GM23338 (cell line): Measurements from ENCODE around the gene BIRC7. TPM values are rescaled to one million over a fixed set of nuclear protein-coding genes. Genes with fewer than 3 reads are reported as not detected.

Source experiments
- ATAC-seq: fragments of 200-7000 bp; cut with Tn5 transposase; 3 replicates; pipeline ENCODE4 v1.9.1; 2020
- DNase-seq: peaks from one replicate; pipeline ENCODE4 v3.0.0-alpha.2; 2015; ENCODE audit warnings: low spot score
- H2AFZ ChIP-seq: fragments of 200-600 bp; sonication (generic); 2 replicates; pipeline ENCODE4 v1.8.0; 2016; ENCODE audit warnings: antibody characterized with exemption, mild to moderate bottlenecking, moderate library complexity
- H3F3A ChIP-seq: fragments of 200-600 bp; sonication (generic); replicated peaks from 2 replicates; pipeline ENCODE4 v1.8.0; 2017; ENCODE audit warnings: antibody characterized with exemption, mixed run types, low read depth
- H3K27ac ChIP-seq: fragments of 200-600 bp; sonication (generic); 2 replicates; pipeline ENCODE4 v1.6.1; 2016; ENCODE audit warnings: low read depth
- H3K27me3 ChIP-seq: fragments of 200-600 bp; sonication (generic); 2 replicates; pipeline ENCODE4 v1.8.0; 2016; ENCODE audit warnings: mild to moderate bottlenecking, mixed run types, moderate library complexity; ENCODE audit not compliant: insufficient read depth
- H3K36me3 ChIP-seq: fragments of 200-600 bp; sonication (generic); 2 replicates; pipeline ENCODE4 v1.8.0; 2016; ENCODE audit warnings: mild to moderate bottlenecking; ENCODE audit not compliant: insufficient read depth
- H3K4me1 ChIP-seq: fragments of 200-600 bp; sonication (generic); 2 replicates; pipeline ENCODE4 v1.8.0; 2016; ENCODE audit warnings: mild to moderate bottlenecking, moderate library complexity; ENCODE audit not compliant: insufficient read depth
- H3K4me2 ChIP-seq: fragments of 200-600 bp; sonication (generic); 2 replicates; pipeline ENCODE4 v1.7.1; 2017; ENCODE audit warnings: mixed run types
- H3K4me3 ChIP-seq: fragments of 200-600 bp; sonication (generic); 2 replicates; pipeline ENCODE4 v1.6.1; 2016; ENCODE audit warnings: mixed run types
- H3K79me2 ChIP-seq: fragments of 200-600 bp; sonication (generic); replicated peaks from 2 replicates; pipeline ENCODE4 v1.8.0; 2017; ENCODE audit warnings: mild to moderate bottlenecking; ENCODE audit not compliant: insufficient read depth
- H3K9me2 ChIP-seq: fragments of 200-600 bp; sonication (generic); 2 replicates; pipeline ENCODE4 v1.8.0; 2017; ENCODE audit not compliant: insufficient read depth
- H4K20me1 ChIP-seq: fragments of 200-600 bp; sonication (generic); replicated peaks from 2 replicates; pipeline ENCODE4 v1.8.0; 2017; ENCODE audit warnings: mild to moderate bottlenecking; ENCODE audit not compliant: insufficient read depth
- H3K27ac Mint-ChIP-seq: 2 replicates; pipeline ENCODE4 v1.8.0; 2020; ENCODE audit warnings: inconsistent platforms, mild to moderate bottlenecking, moderate library complexity, mixed read lengths
- H3K27me3 Mint-ChIP-seq: 3 replicates; pipeline ENCODE4 v1.8.0; 2022; ENCODE audit warnings: low read depth, mild to moderate bottlenecking, moderate library complexity, mixed read lengths, inconsistent platforms; ENCODE audit not compliant: insufficient read depth, poor library complexity
- H3K36me3 Mint-ChIP-seq: 3 replicates; pipeline ENCODE4 v1.8.0; 2021; ENCODE audit warnings: low read depth, mild to moderate bottlenecking, inconsistent platforms, moderate library complexity, mixed read lengths
- H3K4me1 Mint-ChIP-seq: 3 replicates; pipeline ENCODE4 v1.8.0; 2020; ENCODE audit warnings: mild to moderate bottlenecking, inconsistent platforms, mixed read lengths
- H3K4me3 Mint-ChIP-seq: 3 replicates; pipeline ENCODE4 v1.8.0; 2021; ENCODE audit warnings: moderate library complexity, mild to moderate bottlenecking, inconsistent platforms, mixed read lengths
- H3K9me3 Mint-ChIP-seq: 3 replicates; pipeline ENCODE4 v1.8.0; 2020; ENCODE audit warnings: moderate library complexity, mild to moderate bottlenecking, inconsistent platforms, mixed read lengths
- CREB1 ChIP-seq: fragments of 250-450 bp; sonication (Bioruptor Pico); IDR thresholded peaks from 2 replicates; pipeline ENCODE4 v1.5.0; 2020; ENCODE audit warnings: low read depth, mild to moderate bottlenecking, moderate library complexity
- CTCF ChIP-seq, 2 experiments: fragments of 200-600 bp in 1 of 2; sonication (generic) in 1 of 2; conservative IDR thresholded peaks; 2 replicates each; pipeline versions ENCODE4 v1.5.1 to v1.6.1; 2016 to 2017; ENCODE audit warnings: antibody characterized with exemption in 2 of 2, low read depth in 2 of 2, mild to moderate bottlenecking in 2 of 2, moderate library complexity in 1 of 2
- ETS1 ChIP-seq: IDR thresholded peaks from 2 replicates; pipeline ENCODE4 v1.6.1; 2016; ENCODE audit warnings: antibody characterized with exemption
- EZH2 ChIP-seq: fragments of 200-600 bp; sonication (generic); IDR thresholded peaks from one replicate; pipeline ENCODE4 v1.8.0; 2017; ENCODE audit warnings: antibody characterized with exemption, mild to moderate bottlenecking, low read depth; ENCODE audit not compliant: unreplicated experiment
- EZH2phosphoT487 ChIP-seq: fragments of 200-600 bp; sonication (generic); IDR thresholded peaks from one replicate; pipeline ENCODE4 v1.8.1; 2018; ENCODE audit warnings: antibody characterized with exemption; ENCODE audit not compliant: unreplicated experiment
- NANOG ChIP-seq: IDR thresholded peaks from 2 replicates; pipeline ENCODE4 v1.6.1; 2016; ENCODE audit warnings: antibody characterized with exemption, borderline replicate concordance
- POLR2AphosphoS5 ChIP-seq: IDR thresholded peaks from 2 replicates; pipeline ENCODE4 v1.6.1; 2016; ENCODE audit warnings: antibody characterized with exemption, low read depth
- STAT1 ChIP-seq: IDR thresholded peaks from one replicate; pipeline ENCODE4 v1.6.1; 2016; ENCODE audit warnings: antibody characterized with exemption; ENCODE audit not compliant: unreplicated experiment
- ZNF331 ChIP-seq: fragments of 250-450 bp; sonication (Bioruptor Pico); IDR thresholded peaks from 2 replicates; pipeline ENCODE4 v1.5.0; 2020; ENCODE audit warnings: low read depth, mild to moderate bottlenecking, moderate library complexity
- polyA plus RNA-seq: library from polyadenylated mRNA; unstranded; fragments of >200 nt; fragmentation: Nextera tagmentation; extraction: Ambion mirVana; gene quantifications from 2 replicates; pipeline ENCODE4 v1.2.1, GENCODE V29; 2016
- total RNA-seq: library from RNA; depleted of rRNA; stranded (reverse); fragments of >200 nt; shearing (Covaris generic); gene quantifications from 2 replicates; pipeline ENCODE4 v1.2.3, GENCODE V29; 2014
- TF ChIP-seq, protein P1 (sequence below): fragments of 250-450 bp; sonication (Bioruptor Pico); IDR thresholded peaks from 2 replicates; pipeline ENCODE4 v1.5.0; 2020; ENCODE audit warnings: mild to moderate bottlenecking, moderate library complexity

The BIRC7 gene
- total and polyA plus RNA-seq, 2 experiments from 2014 or later: 0.16 to 0.24 TPM

DNA sequence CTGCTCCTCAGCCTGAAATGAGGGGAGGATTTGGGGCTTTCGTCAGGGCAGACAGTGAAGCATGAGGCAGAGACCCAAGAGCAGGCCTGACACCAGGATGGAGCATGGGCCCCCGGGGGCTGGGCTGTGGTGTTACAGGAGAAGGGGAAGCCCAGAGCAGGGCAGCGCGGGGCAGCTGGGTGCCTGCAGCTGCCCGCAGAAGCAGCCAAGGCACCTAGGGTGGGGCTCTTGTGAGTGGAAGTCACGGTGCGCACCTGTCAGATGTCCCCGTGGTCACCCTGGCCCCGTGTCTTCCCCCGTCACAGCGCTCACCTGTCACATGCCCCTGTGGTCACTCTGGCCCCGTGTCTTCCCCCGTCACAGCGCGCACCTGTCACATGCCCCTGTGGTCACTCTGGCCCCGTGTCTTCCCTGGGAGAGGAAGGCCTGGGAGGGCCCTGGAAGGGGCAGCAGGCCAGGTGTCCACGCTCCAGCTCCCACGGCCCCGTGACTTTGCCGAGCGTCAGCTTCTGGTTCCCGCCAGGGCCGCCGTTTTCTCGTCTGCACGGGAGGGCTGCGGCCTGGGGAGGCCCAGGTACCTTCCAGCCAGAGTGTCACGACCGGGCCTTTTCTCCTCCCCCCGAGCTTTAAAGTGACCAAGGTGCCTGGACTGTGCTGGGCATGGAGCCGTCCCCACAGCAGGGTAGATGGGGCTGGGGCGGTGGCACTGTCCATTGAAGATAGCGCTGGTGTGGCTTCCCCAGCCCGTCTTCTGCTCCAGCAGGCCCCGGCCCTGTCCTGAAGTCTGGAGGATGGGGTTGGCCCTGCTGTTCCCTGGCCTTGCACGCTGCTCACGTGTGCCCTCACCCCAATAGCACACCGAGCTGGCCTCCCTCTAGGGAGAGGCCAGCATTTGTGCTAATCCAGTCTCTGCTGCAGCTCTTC lies 46.3 kb downstream of the BIRC7 start (continued):
- TF ChIP-seq, protein P1, sequence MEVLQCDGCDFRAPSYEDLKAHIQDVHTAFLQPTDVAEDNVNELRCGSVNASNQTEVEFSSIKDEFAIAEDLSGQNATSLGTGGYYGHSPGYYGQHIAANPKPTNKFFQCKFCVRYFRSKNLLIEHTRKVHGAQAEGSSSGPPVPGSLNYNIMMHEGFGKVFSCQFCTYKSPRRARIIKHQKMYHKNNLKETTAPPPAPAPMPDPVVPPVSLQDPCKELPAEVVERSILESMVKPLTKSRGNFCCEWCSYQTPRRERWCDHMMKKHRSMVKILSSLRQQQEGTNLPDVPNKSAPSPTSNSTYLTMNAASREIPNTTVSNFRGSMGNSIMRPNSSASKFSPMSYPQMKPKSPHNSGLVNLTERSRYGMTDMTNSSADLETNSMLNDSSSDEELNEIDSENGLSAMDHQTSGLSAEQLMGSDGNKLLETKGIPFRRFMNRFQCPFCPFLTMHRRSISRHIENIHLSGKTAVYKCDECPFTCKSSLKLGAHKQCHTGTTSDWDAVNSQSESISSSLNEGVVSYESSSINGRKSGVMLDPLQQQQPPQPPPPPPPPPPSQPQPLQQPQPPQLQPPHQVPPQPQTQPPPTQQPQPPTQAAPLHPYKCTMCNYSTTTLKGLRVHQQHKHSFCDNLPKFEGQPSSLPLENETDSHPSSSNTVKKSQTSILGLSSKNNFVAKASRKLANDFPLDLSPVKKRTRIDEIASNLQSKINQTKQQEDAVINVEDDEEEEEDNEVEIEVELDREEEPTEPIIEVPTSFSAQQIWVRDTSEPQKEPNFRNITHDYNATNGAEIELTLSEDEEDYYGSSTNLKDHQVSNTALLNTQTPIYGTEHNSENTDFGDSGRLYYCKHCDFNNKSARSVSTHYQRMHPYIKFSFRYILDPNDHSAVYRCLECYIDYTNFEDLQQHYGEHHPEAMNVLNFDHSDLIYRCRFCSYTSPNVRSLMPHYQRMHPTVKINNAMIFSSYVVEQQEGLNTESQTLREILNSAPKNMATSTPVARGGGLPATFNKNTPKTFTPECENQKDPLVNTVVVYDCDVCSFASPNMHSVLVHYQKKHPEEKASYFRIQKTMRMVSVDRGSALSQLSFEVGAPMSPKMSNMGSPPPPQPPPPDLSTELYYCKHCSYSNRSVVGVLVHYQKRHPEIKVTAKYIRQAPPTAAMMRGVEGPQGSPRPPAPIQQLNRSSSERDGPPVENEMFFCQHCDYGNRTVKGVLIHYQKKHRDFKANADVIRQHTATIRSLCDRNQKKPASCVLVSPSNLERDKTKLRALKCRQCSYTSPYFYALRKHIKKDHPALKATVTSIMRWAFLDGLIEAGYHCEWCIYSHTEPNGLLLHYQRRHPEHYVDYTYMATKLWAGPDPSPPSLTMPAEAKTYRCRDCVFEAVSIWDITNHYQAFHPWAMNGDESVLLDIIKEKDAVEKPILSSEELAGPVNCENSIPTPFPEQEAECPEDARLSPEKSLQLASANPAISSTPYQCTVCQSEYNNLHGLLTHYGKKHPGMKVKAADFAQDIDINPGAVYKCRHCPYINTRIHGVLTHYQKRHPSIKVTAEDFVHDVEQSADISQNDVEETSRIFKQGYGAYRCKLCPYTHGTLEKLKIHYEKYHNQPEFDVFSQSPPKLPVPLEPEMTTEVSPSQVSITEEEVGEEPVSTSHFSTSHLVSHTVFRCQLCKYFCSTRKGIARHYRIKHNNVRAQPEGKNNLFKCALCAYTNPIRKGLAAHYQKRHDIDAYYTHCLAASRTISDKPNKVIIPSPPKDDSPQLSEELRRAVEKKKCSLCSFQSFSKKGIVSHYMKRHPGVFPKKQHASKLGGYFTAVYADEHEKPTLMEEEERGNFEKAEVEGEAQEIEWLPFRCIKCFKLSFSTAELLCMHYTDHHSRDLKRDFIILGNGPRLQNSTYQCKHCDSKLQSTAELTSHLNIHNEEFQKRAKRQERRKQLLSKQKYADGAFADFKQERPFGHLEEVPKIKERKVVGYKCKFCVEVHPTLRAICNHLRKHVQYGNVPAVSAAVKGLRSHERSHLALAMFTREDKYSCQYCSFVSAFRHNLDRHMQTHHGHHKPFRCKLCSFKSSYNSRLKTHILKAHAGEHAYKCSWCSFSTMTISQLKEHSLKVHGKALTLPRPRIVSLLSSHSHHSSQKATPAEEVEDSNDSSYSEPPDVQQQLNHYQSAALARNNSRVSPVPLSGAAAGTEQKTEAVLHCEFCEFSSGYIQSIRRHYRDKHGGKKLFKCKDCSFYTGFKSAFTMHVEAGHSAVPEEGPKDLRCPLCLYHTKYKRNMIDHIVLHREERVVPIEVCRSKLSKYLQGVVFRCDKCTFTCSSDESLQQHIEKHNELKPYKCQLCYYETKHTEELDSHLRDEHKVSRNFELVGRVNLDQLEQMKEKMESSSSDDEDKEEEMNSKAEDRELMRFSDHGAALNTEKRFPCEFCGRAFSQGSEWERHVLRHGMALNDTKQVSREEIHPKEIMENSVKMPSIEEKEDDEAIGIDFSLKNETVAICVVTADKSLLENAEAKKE (CRISPR knock-in tag): no peak
- TF ChIP-seq EZH2phosphoT487 (no peak), EZH2 (no peak), CREB1 (CRISPR knock-in tag) (no peak), NANOG (no peak), POLR2AphosphoS5 (no peak)

- Histone ChIP-seq H3K4me3 (no peak overlapping the region), H3K4me2 (no peak overlapping the region), H3K79me2 (no peaks in the 10 kb centered on the region), H3K9me2 (no peaks in the 10 kb centered on the region), H3F3A (0 out of 2 replicates have a peak, but pooled peaks cover 3% of the 10 kb centered on the region), H3K36me3 (peaks cover 6% of the 10 kb centered on the region; the same call in 1 of the 2 replicates), H2AFZ (no peak overlapping the region), H3K27me3 (no peaks in the 10 kb centered on the region), H3K4me1 (no peaks in the 10 kb centered on the region), H3K27ac (no peak overlapping the region), H4K20me1 (peaks cover 3% of the 10 kb centered on the region; the same call in 1 of the 2 replicates)
- Mint-ChIP-seq H3K4me3 (no peak overlapping the region), H3K9me3 (no peaks in the 10 kb centered on the region), H3K27ac (no peak overlapping the region), H3K27me3 (peaks cover 7% of the 10 kb centered on the region), H3K36me3 (peaks cover 36% of the 10 kb centered on the region), H3K4me1 (no peaks in the 10 kb centered on the region; the same call in 2 of the 3 replicates)
- ATAC-seq (no peak), DNase-seq (no peak)
- TF ChIP-seq CTCF (conservative IDR thresholded peaks at IDR 0.05; ENCODE audit: low read depth in 2 of 2) (no peak), POLR2AphosphoS5 (no peak), STAT1 (no peak), ZNF331 (CRISPR knock-in tag) (no peak), ETS1 (no peak)
Observed at GRCh38 chr20:63282946-63283345, 47.2 kb downstream of the BIRC7 start.
